OCI-LY3 (cell line): Measurements from ENCODE around the gene SNAP91.

ENCODE experiments used
- EZH2phosphoT487 ChIP-seq: fragments of 200-600 bp; shearing (Covaris generic); IDR thresholded peaks from 2 replicates; pipeline ENCODE4 v1.6.1; 2018; ENCODE audit warnings: antibody characterized with exemption, mixed run types, low read depth
- TF ChIP-seq, protein P1 (sequence below): fragments of 200-600, 300-600 bp; sonication (generic); IDR thresholded peaks from 2 replicates; pipeline ENCODE4 v1.5.1; 2014; ENCODE audit warnings: antibody characterized with exemption, low read length, low read depth

DNA sequence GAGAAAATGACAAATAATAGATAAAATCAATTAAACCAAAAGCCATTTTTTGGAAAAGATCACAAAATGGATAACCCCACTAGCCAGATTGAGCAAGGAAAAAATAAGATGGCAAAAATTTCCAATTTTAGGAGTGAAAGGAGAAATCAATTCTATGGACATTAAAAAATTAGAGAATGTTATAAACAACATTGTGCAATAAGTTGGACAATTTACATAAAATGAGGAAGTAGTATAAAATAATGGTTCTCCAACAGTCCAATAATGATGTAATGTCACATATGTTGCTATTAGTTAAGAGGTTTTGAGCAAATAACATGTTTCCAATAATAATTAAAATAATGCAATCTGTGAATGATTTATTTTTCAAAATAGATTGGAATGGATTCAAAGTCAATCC lies 3.1 kb upstream of the SNAP91 start:
- TF ChIP-seq, protein P1, sequence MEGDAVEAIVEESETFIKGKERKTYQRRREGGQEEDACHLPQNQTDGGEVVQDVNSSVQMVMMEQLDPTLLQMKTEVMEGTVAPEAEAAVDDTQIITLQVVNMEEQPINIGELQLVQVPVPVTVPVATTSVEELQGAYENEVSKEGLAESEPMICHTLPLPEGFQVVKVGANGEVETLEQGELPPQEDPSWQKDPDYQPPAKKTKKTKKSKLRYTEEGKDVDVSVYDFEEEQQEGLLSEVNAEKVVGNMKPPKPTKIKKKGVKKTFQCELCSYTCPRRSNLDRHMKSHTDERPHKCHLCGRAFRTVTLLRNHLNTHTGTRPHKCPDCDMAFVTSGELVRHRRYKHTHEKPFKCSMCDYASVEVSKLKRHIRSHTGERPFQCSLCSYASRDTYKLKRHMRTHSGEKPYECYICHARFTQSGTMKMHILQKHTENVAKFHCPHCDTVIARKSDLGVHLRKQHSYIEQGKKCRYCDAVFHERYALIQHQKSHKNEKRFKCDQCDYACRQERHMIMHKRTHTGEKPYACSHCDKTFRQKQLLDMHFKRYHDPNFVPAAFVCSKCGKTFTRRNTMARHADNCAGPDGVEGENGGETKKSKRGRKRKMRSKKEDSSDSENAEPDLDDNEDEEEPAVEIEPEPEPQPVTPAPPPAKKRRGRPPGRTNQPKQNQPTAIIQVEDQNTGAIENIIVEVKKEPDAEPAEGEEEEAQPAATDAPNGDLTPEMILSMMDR: no peak
- TF ChIP-seq EZH2phosphoT487: no peak
